Measurements from ENCODE around the gene HAND1.
"Not testable (repeated sequence)": the region's sequence is repeated elsewhere in the genome, so short reads cannot be mapped to it uniquely, and the experiment has no call there.

DNA sequence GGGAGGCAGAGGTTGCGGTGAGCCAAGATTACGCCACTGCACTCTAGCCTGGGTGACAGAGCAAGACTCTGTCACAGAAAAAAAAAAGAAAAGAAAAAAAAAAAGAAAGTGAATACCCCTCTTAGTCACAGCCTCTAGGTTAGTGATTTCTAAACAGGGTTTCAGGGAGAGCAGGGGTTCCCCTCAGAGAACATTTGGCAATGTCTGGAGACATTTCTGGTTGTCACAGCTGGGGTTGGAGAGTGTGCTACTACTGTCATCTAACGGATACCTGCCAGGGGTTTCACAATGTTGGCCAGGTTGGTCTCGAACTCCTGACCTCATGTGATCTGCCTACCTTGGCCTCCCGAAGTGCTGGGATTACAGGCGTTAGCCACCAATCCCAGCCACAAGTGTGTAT, 37.5 kb upstream of the HAND1 start:
- not testable (repeated sequence) for TF ChIP-seq CTCF (IDR thresholded peaks at IDR 0.05); EZH2 (IDR thresholded peaks at IDR 0.05; ENCODE audit: borderline replicate concordance, insufficient read depth, low read depth, low read length, poor library complexity, severe bottlenecking)
